Omental fat pad (tissue), 4 donors: Measurements from ENCODE around the gene NTF3. TPM values are rescaled to one million over a fixed set of nuclear protein-coding genes. Genes with fewer than 3 reads are reported as not detected.

Experiments used
- ATAC-seq: fragments of 150-250 bp; one replicate; pipeline ENCODE4 v1.9.1; 2016; ENCODE audit warnings: mild to moderate bottlenecking, moderate library complexity; ENCODE audit not compliant: low FRiP score
- DNase-seq: peaks from one replicate; pipeline ENCODE4 v3.0.0-alpha.2; 2019; ENCODE audit warnings: low spot score
- CTCF ChIP-seq, 3 donors: fragments of 450-650 bp; IDR thresholded peaks; one replicate each; pipeline ENCODE4 v1.5.1; 2016 to 2017; ENCODE audit warnings: antibody characterized with exemption in 3 of 3, mild to moderate bottlenecking in 3 of 3, moderate library complexity in 2 of 3
- total RNA-seq, 4 donors: library from RNA; depleted of rRNA; stranded (reverse); fragments of >200 nt; gene quantifications; one replicate each; pipeline ENCODE4 v1.1.0, GENCODE V29; 2016

The NTF3 gene
- total RNA-seq, 4 donors from 2014 or later, result not detected

DNA sequence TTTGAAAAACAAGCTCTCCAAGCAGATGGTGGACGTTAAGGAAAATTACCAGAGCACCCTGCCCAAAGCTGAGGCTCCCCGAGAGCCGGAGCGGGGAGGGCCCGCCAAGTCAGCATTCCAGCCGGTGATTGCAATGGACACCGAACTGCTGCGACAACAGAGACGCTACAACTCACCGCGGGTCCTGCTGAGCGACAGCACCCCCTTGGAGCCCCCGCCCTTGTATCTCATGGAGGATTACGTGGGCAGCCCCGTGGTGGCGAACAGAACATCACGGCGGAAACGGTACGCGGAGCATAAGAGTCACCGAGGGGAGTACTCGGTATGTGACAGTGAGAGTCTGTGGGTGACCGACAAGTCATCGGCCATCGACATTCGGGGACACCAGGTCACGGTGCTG is 62.4 kb downstream of the NTF3 start:
- no peak for TF ChIP-seq CTCF (IDR thresholded peaks at IDR 0.05)
- ATAC-seq (no peak), DNase-seq (no peak)

DNA sequence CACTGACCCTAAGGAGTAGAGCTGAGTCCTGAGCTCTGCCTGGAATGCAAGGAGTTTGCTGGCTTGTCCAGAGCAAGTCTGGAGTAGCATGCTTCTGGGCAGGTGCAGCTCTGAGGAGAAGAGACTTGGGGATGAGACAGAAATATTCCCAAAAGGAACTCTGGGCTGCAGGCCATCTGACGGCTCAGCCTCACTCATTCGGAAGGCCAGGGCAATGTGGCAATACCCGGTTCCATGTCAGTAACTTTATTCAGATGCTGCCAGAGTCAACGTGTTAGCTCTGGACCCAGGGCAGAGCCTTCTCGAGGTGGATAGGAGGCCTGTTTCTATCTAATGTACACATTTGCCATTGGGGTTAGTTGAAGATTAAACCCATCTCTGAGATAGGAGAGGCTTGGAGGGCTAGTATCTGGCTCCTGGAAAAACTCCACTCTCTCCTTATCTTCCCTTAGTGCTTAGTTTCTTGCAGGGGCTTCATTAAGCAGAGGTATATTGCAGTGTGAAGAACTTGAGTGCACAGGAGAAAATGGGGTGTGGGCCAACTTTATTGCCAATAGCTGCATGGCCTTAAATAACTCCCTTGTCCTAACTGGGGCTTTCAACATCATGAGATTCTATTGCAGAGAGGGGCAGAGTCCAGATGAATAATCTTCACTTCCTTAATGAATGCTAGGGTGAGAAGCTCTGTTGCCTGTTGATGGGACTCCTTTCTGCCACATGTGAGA is 65.6 kb downstream of the NTF3 start:
- ATAC-seq (no peak), DNase-seq (no peak)
- no peak for TF ChIP-seq CTCF (IDR thresholded peaks at IDR 0.05)

DNA sequence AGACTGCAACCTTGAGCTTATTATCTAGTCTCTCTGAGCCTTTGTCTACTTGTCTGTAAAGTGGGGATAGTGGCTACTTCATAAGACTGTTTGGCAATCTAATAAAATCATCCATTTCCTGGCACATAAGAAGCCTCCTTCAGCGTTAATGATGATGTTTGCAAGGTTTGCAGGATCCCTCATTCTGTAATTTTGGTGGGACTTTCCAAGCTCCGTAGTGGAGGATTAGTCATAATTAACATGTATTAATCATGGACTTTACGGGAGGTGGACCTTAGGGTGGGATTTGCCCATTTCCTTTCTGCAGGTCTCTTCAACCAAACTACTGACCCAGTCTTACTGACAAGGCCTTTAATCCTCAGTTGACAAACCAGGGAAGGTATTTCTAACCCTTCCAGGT is 66.2 kb downstream of the NTF3 start:
- ATAC-seq (no peak), DNase-seq (no peak)
- TF ChIP-seq CTCF (IDR thresholded peaks at IDR 0.05), result no peak

- TF ChIP-seq CTCF (IDR thresholded peaks at IDR 0.05), result no peak
- no peak for ATAC-seq
Observed at GRCh38 chr12:5498806-5499205, 66.9 kb downstream of the NTF3 start.

DNA sequence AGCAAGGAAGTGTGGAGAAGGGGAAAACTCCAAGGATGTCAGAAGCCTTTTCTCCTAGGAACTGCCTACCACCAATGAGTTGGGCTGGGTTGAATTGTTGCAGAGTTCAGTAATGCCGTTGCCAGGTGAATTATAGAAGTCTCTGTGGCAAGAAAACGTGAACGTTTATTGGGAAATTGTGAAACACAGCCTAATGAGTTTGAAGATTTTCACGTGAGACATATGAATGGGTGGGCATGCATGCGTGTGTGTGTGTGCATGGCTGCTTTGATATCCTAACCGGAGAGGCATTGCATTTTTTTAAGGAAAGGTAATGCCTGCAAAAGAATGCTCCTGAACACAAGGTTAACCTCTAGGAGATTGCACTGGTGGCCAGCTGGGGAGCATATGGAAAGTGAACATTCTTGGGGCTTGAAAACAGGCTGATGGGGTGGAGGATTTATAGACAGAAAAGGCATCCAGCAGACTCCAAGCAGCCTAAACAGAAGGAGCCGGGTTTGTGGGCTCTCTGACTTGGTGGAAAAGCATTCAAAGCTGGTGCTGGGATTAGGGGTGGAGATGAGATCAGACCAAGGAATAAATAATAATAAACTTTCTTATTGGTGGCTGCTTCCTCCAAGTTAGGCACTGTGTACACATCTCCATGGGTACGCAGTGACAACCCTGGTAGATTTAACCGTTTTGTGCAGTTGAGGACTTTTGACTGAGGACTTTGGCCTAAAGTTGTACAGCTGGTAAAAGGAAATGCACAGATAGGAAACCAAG is 67.8 kb downstream of the NTF3 start:
- no peak for TF ChIP-seq CTCF (IDR thresholded peaks at IDR 0.05)
- ATAC-seq (no peak), DNase-seq (no peak)

More at GRCh38 chr12:5498806-5499205, 66.9 kb downstream of the NTF3 start:
- DNase-seq, result no peak

GRCh38 chr12:5500331-5500659 is 68.4 kb downstream of the NTF3 start:
- no peak for TF ChIP-seq CTCF (IDR thresholded peaks at IDR 0.05)
- ATAC-seq, result no peak
- DNase-seq, result no peak

DNA sequence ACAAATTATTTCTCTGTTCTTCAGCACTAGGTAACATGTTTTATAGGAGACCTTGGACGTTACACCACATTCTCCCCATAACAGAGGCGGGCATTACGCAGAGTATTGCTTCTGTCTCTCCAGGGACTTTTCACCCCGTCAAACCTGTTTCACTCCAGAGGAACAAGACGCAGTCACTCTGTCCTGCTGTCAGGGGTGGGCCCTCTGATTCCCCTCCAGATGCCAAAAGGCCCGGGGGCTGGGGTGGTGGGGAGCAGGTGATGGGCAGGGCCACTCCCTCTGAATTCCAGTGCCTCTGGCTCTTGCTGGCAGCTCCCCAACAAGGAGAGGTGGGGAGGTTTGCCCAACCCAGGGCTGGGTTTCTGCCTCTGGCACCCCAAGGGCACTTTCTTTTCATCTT is 71.9 kb downstream of the NTF3 start:
- TF ChIP-seq CTCF (IDR thresholded peaks at IDR 0.05), result no peak
- ATAC-seq, result no peak
- DNase-seq, result no peak
